Liver (tissue), 9 donors: Measurements from ENCODE around the gene TNS4. TPM values are rescaled to one million over a fixed set of nuclear protein-coding genes. Genes with fewer than 3 reads are reported as not detected.
A peak's percentile ranks its signal among the peaks of the same experiment; 100 is the strongest.

Source experiments
- DNase-seq: peaks from one replicate; pipeline ENCODE4 v3.0.0-alpha.2; 2017; ENCODE audit warnings: low spot score
- H3K27ac ChIP-seq, 2 donors: one replicate each; pipeline ENCODE4 v1.7.0; 2013; ENCODE audit warnings: inconsistent platforms in 2 of 2, low read length in 2 of 2, control low read depth in 1 of 2, low read depth in 1 of 2, mild to moderate bottlenecking in 1 of 2
- H3K27me3 ChIP-seq, 4 donors: one replicate each; pipeline versions ENCODE4 v1.6.1 to v1.7.0; 2013; ENCODE audit warnings: low read length in 3 of 4, inconsistent platforms in 1 of 4, mild to moderate bottlenecking in 1 of 4, moderate library complexity in 1 of 4; ENCODE audit not compliant: control insufficient read depth in 4 of 4, insufficient read depth in 4 of 4
- H3K36me3 ChIP-seq, 4 donors: one replicate each; pipeline versions ENCODE4 v1.6.1 to v1.7.0; 2013; ENCODE audit warnings: low read length in 3 of 4, mild to moderate bottlenecking in 3 of 4, low read depth in 1 of 4, moderate library complexity in 1 of 4; ENCODE audit not compliant: control insufficient read depth in 4 of 4, insufficient read depth in 3 of 4
- H3K4me1 ChIP-seq, 4 donors: one replicate each; pipeline versions ENCODE4 v1.6.1 to v1.7.0; 2013; ENCODE audit warnings: low read length in 3 of 4, mild to moderate bottlenecking in 3 of 4, moderate library complexity in 1 of 4; ENCODE audit not compliant: control insufficient read depth in 4 of 4, insufficient read depth in 4 of 4
- H3K4me3 ChIP-seq, 3 donors: one replicate each; pipeline versions ENCODE4 v1.6.1 to v1.7.0; 2013; ENCODE audit warnings: low read length in 3 of 3, control low read depth in 1 of 3, low read depth in 1 of 3, mild to moderate bottlenecking in 1 of 3
- H3K9ac ChIP-seq, 2 donors: one replicate each; pipeline ENCODE4 v1.7.0; 2013; ENCODE audit warnings: low read length in 2 of 2, mild to moderate bottlenecking in 2 of 2, moderate library complexity in 2 of 2, control low read depth in 1 of 2, low read depth in 1 of 2
- H3K9me3 ChIP-seq, 4 donors: one replicate each; pipeline versions ENCODE4 v1.6.1 to v1.7.0; 2013; ENCODE audit warnings: low read length in 3 of 4; ENCODE audit not compliant: control insufficient read depth in 4 of 4
- EGR1 ChIP-seq, 2 donors: IDR thresholded peaks; 2 replicates each; pipeline ENCODE4 v1.6.1; 2016 to 2018; ENCODE audit warnings: antibody characterized with exemption in 2 of 2, low read depth in 2 of 2
- FOXA1 ChIP-seq: IDR thresholded peaks from 2 replicates; pipeline ENCODE4 v1.6.1; 2016; ENCODE audit warnings: antibody characterized with exemption
- FOXA2 ChIP-seq: IDR thresholded peaks from 2 replicates; pipeline ENCODE4 v1.6.1; 2016; ENCODE audit warnings: antibody characterized with exemption
- GABPA ChIP-seq, 2 donors: IDR thresholded peaks in 1 of 2; conservative IDR thresholded peaks in 1 of 2; 2 replicates each; pipeline ENCODE4 v1.6.1; 2016; ENCODE audit warnings: antibody characterized with exemption in 2 of 2, mild to moderate bottlenecking in 1 of 2, moderate library complexity in 1 of 2
- HNF4A ChIP-seq, 2 donors: conservative IDR thresholded peaks; 2 replicates each; pipeline ENCODE4 v1.6.1; 2016; ENCODE audit warnings: antibody characterized with exemption in 2 of 2, mild to moderate bottlenecking in 2 of 2
- HNF4G ChIP-seq: IDR thresholded peaks from 2 replicates; pipeline ENCODE4 v1.6.1; 2016; ENCODE audit warnings: antibody characterized with exemption
- JUND ChIP-seq, 2 donors: IDR thresholded peaks; 2 replicates each; pipeline ENCODE4 v1.6.1; 2016; ENCODE audit warnings: antibody characterized with exemption in 2 of 2
- RAD21 ChIP-seq, 2 donors: IDR thresholded peaks; 2 replicates each; pipeline ENCODE4 v1.6.1; 2016; ENCODE audit warnings: antibody characterized with exemption in 2 of 2, mild to moderate bottlenecking in 2 of 2
- WGBS: extraction: QIAGEN DNeasy Blood & Tissue Kit; methylation state at CpG from one replicate; pipeline ENCODE4 v1.1.7; 2013; 5-methylcytosine and 5-hydroxymethylcytosine counted together
- polyA plus RNA-seq, 2 donors: library from polyadenylated mRNA; stranded (reverse) in 1 of 2; unstranded in 1 of 2; fragments of 200-250 nt in 1 of 2; fragments of >200 nt in 1 of 2; fragmentation: Nextera tagmentation in 1 of 2; extraction: Ambion mirVana in 1 of 2; gene quantifications; one replicate each; pipeline versions ENCODE4 v1.2.1 to v1.2.3, GENCODE V29; 2013 to 2015
- total RNA-seq, 2 donors: library from RNA; depleted of rRNA; stranded (reverse); fragments of >200 nt; gene quantifications; one replicate each; pipeline ENCODE4 v1.2.3, GENCODE V29; 2014
- TF ChIP-seq, protein P1 (sequence below): IDR thresholded peaks from 2 replicates; pipeline ENCODE4 v1.6.1; 2016; ENCODE audit warnings: antibody characterized with exemption
- TF ChIP-seq, protein P2 (sequence below): IDR thresholded peaks from 2 replicates; pipeline ENCODE4 v1.6.1; 2016; ENCODE audit warnings: antibody characterized with exemption
- TF ChIP-seq, protein P3 (sequence below): IDR thresholded peaks from 2 replicates; pipeline ENCODE4 v1.6.1; 2016; ENCODE audit warnings: antibody characterized with exemption, mild to moderate bottlenecking
- donor health status: healthy.
- donor health status: healthy.
- donor health status: healthy.
- donor health status: healthy.
- donor health status: healthy.

Gene TNS4
- total and polyA plus RNA-seq, 4 donors, result 0.08 TPM; not detected in 3

DNA sequence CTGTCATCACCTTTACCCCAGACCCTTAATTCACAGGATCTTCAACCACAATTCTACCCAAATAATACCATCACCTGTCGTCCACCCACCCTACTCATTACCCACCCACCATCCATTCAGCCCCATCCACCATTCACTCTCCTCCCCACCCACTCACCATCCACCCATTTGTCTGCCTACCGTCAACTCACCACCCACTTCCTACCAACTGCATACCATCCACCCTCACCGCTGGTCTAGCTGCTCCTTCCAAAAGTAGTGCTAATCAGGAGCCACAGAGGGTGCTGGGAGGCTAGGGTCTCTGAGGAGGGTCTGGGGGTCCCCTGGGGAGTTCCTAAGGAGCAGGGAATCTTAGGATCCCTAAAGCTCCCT, 70.2 kb downstream of the TNS4 start:
- no peaks in the 10 kb centered on the region for H3K27me3 ChIP-seq
- H3K9ac ChIP-seq, result no peak overlapping the region
- H3K4me3 ChIP-seq, result no peak overlapping the region
- no peaks in the 10 kb centered on the region for H3K4me1 ChIP-seq
- DNase-seq, result no peak
- no peaks in the 10 kb centered on the region for H3K9me3 ChIP-seq
- TF ChIP-seq HNF4A (conservative IDR thresholded peaks at IDR 0.05), result no peak
- no peaks in the 10 kb centered on the region for H3K36me3 ChIP-seq
- H3K27ac ChIP-seq, result no peak overlapping the region
- 93% methylated on average over 3 of the region's 3 CpGs for WGBS

DNA sequence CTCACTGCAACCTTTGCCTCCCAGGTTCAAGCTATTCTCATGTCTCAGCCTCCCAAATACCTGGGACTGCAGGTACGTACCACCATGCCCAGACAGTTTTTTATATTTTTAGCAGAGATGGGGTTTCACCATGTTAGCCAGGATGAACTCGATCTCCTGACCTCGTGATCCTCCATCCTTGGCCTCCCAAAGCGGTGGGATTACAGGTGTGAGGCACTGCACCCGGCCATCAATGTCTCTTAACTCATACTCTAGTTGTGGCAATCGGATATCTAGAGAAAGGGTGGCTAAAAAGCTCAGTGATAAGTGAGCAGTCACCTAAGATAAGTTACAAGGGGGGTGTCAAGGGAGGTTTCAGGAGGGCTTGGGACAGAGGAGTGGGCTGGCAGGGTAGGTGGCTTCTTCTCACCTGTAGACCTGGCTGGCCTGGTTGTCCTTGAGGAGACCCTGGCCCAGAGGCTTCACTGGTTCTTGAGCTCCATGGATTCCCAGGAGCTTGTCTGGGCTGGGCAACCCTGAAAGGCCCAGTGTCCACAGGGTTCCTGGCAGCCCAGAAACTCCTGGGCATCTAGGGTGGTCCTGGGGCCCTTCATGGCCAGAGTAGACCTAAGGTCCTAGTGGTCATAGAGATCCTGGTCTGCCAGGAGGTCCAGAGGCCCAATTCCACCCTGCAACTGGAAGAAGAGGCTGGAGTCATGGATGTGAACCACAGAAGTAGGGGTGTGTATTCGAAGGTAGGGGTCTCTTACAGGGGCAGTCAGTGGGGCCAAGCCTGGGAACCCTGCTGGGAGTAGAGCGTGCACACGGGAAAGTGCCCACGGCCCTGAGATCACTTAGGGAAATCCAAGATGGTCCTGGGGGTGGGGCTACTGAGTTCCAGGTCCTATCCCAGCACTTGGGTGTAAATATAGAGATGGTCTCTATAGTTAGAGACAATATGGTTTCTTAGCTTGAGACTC, 70.9 kb downstream of the TNS4 start:
- no peaks in the 10 kb centered on the region for H3K36me3 ChIP-seq
- DNase-seq, result no peak
- WGBS, result 93% methylated on average over 10 of the region's 10 CpGs
- no peak overlapping the region for H3K4me3 ChIP-seq
- H3K4me1 ChIP-seq, result no peaks in the 10 kb centered on the region
- no peak overlapping the region for H3K9ac ChIP-seq
- no peaks in the 10 kb centered on the region for H3K9me3 ChIP-seq
- TF ChIP-seq, protein P1, sequence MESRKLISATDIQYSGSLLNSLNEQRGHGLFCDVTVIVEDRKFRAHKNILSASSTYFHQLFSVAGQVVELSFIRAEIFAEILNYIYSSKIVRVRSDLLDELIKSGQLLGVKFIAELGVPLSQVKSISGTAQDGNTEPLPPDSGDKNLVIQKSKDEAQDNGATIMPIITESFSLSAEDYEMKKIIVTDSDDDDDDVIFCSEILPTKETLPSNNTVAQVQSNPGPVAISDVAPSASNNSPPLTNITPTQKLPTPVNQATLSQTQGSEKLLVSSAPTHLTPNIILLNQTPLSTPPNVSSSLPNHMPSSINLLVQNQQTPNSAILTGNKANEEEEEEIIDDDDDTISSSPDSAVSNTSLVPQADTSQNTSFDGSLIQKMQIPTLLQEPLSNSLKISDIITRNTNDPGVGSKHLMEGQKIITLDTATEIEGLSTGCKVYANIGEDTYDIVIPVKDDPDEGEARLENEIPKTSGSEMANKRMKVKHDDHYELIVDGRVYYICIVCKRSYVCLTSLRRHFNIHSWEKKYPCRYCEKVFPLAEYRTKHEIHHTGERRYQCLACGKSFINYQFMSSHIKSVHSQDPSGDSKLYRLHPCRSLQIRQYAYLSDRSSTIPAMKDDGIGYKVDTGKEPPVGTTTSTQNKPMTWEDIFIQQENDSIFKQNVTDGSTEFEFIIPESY, result no peak
- TF ChIP-seq GABPA (IDR thresholded peaks at IDR 0.05 in 1 of 2, conservative IDR thresholded peaks at IDR 0.05 in 1 of 2), result no peak
- TF ChIP-seq HNF4G, result no peak
- TF ChIP-seq, protein P2, sequence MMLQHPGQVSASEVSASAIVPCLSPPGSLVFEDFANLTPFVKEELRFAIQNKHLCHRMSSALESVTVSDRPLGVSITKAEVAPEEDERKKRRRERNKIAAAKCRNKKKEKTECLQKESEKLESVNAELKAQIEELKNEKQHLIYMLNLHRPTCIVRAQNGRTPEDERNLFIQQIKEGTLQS, result no peak
- no peak for TF ChIP-seq EGR1 (IDR thresholded peaks at IDR 0.05; ENCODE audit: low read depth in 2 of 2)
- TF ChIP-seq FOXA2, result no peak
- no peak for TF ChIP-seq FOXA1
- H3K27me3 ChIP-seq, result no peaks in the 10 kb centered on the region
- H3K27ac ChIP-seq, result no peak overlapping the region

DNA sequence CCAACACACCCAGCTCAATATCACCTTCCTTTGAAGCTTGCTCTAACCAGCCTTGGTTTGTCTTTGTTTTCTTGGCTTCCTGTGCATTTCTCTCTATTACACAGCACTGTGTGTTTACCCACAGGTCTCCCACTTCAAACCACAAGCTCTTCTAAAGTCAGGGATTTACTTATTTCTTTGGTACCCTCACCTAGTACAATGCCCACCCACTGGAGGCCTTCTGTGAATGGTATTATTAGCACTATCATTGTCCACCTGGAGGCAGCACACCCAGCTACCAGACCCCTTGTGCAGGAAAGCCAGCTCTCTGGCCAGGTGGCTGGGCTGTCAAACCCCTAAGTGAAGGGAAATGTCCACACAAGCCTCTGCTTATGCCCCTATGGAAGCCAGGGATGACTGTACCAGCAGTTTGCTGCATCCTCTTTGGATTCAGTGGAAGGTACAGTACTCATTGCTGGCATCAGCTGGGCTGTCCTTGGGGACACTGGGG, 74.4 kb downstream of the TNS4 start:
- Histone ChIP-seq H3K4me1 (no peaks in the 10 kb centered on the region), H3K36me3 (no peaks in the 10 kb centered on the region), H3K9me3 (no peaks in the 10 kb centered on the region), H3K9ac (no peak overlapping the region), H3K4me3 (no peak overlapping the region), H3K27me3 (no peaks in the 10 kb centered on the region), H3K27ac (no peak overlapping the region)
- peak; percentile 22 for DNase-seq
- TF ChIP-seq, protein P3, sequence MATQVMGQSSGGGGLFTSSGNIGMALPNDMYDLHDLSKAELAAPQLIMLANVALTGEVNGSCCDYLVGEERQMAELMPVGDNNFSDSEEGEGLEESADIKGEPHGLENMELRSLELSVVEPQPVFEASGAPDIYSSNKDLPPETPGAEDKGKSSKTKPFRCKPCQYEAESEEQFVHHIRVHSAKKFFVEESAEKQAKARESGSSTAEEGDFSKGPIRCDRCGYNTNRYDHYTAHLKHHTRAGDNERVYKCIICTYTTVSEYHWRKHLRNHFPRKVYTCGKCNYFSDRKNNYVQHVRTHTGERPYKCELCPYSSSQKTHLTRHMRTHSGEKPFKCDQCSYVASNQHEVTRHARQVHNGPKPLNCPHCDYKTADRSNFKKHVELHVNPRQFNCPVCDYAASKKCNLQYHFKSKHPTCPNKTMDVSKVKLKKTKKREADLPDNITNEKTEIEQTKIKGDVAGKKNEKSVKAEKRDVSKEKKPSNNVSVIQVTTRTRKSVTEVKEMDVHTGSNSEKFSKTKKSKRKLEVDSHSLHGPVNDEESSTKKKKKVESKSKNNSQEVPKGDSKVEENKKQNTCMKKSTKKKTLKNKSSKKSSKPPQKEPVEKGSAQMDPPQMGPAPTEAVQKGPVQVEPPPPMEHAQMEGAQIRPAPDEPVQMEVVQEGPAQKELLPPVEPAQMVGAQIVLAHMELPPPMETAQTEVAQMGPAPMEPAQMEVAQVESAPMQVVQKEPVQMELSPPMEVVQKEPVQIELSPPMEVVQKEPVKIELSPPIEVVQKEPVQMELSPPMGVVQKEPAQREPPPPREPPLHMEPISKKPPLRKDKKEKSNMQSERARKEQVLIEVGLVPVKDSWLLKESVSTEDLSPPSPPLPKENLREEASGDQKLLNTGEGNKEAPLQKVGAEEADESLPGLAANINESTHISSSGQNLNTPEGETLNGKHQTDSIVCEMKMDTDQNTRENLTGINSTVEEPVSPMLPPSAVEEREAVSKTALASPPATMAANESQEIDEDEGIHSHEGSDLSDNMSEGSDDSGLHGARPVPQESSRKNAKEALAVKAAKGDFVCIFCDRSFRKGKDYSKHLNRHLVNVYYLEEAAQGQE, result no peak
- TF ChIP-seq EGR1 (IDR thresholded peaks at IDR 0.05; ENCODE audit: low read depth in 2 of 2) (no peak), RAD21 (IDR thresholded peaks at IDR 0.05) (no peak), JUND (IDR thresholded peaks at IDR 0.05) (no peak), HNF4A (conservative IDR thresholded peaks at IDR 0.05) (no peak)

Other genes with a start within 250 kb of the TNS4 start
- 10 to 100 TPM in 1 of 2 donors, 1 to 10 TPM in 1; 2.3 to 16.5 TPM for gene CDC6, start 213.7 kb downstream of the TNS4 start, total RNA-seq
- 1 to 10 TPM in 1 of 2 donors, under 1 TPM in 1; 0.54 to 2.6 TPM for gene CDC6, start 213.7 kb downstream of the TNS4 start, polyA plus RNA-seq
- gene RARA, start 192.4 kb downstream of the TNS4 start, total RNA-seq, result 10 to 100 TPM in 1 of 2 donors, 1 to 10 TPM in 1; 8.7 to 12.9 TPM
- gene RARA, start 192.4 kb downstream of the TNS4 start, polyA plus RNA-seq, result 10 to 100 TPM in 1 of 2 donors, 1 to 10 TPM in 1; 6.6 to 26.2 TPM
- under 1 TPM; 0.47 to 0.59 TPM for gene GJD3, start 136.9 kb downstream of the TNS4 start, total RNA-seq
- gene GJD3, start 136.9 kb downstream of the TNS4 start, polyA plus RNA-seq, result under 1 TPM in 1 of 2 donors, not detected in 1; 0.48 TPM
- 100 to 1,000 TPM in 1 of 2 donors, under 1 TPM in 1; 0.08 to 102 TPM for gene TOP2A, start 83.7 kb downstream of the TNS4 start, total RNA-seq
- gene TOP2A, start 83.7 kb downstream of the TNS4 start, polyA plus RNA-seq, result 1 to 10 TPM; 1.9 to 5.2 TPM
- gene IGFBP4, start 58.2 kb downstream of the TNS4 start, total RNA-seq, result 100 to 1,000 TPM in 1 of 2 donors, 10 to 100 TPM in 1; 74.1 to 297 TPM
- 100 to 1,000 TPM; 179 to 649 TPM for gene IGFBP4, start 58.2 kb downstream of the TNS4 start, polyA plus RNA-seq
- gene CCR7, start 63.8 kb upstream of the TNS4 start, total RNA-seq, result under 1 TPM; 0.08 to 0.89 TPM
- under 1 TPM; 0.16 to 0.40 TPM for gene CCR7, start 63.8 kb upstream of the TNS4 start, polyA plus RNA-seq
- gene SMARCE1, start 146.2 kb upstream of the TNS4 start, total RNA-seq, result 10 to 100 TPM; 33.8 to 38.9 TPM
- 10 to 100 TPM; 25.0 to 40.8 TPM for gene SMARCE1, start 146.2 kb upstream of the TNS4 start, polyA plus RNA-seq
- gene KRT222, start 163.6 kb upstream of the TNS4 start, total RNA-seq, result 1 to 10 TPM; 2.7 to 5.6 TPM
- gene KRT222, start 163.6 kb upstream of the TNS4 start, polyA plus RNA-seq, result 1 to 10 TPM; 1.9 to 3.1 TPM
- not detected for gene KRT24, start 202.1 kb upstream of the TNS4 start, total RNA-seq
- gene KRT24, start 202.1 kb upstream of the TNS4 start, polyA plus RNA-seq, result not detected